Measurements from ENCODE around the gene PTPN9.
"Not testable (repeated sequence)": the region's sequence is repeated elsewhere in the genome, so short reads cannot be mapped to it uniquely, and the experiment has no call there.

Gene PTPN9

DNA sequence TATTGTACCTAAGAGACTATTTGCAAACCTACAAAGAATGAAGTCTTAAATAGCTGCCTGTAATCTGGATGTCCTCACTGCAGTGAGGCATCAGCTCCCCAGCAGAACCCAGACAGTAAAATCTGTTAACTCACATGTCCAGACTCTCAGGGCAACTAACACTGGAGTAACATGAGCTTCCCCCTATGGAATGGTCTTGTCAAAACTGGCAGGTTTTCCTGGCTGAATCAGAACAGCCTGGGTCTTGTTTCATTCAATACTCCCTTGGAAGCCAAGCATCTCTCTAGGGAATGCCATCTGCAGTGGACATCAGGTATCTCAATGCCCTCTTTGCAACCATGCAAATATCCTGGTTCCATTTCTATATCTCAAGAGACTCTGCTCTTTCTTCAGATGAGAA lies 24.4 kb downstream of the PTPN9 start:
- Histone ChIP-seq H3K27me3 (replicated peaks; ENCODE audit: control insufficient read depth, insufficient read depth, low read length) (no peaks in the 10 kb centered on the region), H3K36me3 (ENCODE audit: control insufficient read depth, insufficient read depth, low read length) (no peaks in the 10 kb centered on the region; the same call in 1 of the 2 replicates), H3K4me3 (replicated peaks; ENCODE audit: low read depth, low read length) (no peak overlapping the region)
- TF ChIP-seq, protein P1, sequence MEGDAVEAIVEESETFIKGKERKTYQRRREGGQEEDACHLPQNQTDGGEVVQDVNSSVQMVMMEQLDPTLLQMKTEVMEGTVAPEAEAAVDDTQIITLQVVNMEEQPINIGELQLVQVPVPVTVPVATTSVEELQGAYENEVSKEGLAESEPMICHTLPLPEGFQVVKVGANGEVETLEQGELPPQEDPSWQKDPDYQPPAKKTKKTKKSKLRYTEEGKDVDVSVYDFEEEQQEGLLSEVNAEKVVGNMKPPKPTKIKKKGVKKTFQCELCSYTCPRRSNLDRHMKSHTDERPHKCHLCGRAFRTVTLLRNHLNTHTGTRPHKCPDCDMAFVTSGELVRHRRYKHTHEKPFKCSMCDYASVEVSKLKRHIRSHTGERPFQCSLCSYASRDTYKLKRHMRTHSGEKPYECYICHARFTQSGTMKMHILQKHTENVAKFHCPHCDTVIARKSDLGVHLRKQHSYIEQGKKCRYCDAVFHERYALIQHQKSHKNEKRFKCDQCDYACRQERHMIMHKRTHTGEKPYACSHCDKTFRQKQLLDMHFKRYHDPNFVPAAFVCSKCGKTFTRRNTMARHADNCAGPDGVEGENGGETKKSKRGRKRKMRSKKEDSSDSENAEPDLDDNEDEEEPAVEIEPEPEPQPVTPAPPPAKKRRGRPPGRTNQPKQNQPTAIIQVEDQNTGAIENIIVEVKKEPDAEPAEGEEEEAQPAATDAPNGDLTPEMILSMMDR (IDR thresholded peaks at IDR 0.05; ENCODE audit: insufficient read depth, low read length, poor library complexity, severe bottlenecking) = no peak
- no peak for DNase-seq (ENCODE audit: extremely low read depth, insufficient read length)

DNA sequence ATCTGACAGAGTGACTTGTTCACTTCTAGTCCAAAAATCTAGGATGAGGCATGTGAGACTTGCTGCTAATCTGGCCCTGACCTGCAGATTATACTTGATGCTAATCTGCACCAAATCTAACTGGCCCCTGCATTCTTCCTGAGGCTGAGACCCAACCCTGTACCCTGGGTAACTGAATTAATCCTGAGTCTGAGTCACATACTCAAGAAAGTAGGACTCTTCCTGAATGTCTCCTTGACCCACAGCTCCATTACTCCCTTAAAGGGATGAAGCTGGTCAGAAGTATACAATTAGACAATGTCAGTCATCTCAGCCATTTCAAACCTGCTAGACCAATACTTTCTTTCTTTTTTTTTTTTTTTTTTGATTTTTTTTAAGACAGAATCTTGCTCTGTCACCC lies 25.5 kb downstream of the PTPN9 start:
- Histone ChIP-seq H3K36me3 (ENCODE audit: control insufficient read depth, insufficient read depth, low read length) (no peaks in the 10 kb centered on the region), H3K27me3 (replicated peaks; ENCODE audit: control insufficient read depth, insufficient read depth, low read length) (no peaks in the 10 kb centered on the region)
- TF ChIP-seq, protein P1 (IDR thresholded peaks at IDR 0.05; ENCODE audit: insufficient read depth, low read length, poor library complexity, severe bottlenecking) = no peak

DNA sequence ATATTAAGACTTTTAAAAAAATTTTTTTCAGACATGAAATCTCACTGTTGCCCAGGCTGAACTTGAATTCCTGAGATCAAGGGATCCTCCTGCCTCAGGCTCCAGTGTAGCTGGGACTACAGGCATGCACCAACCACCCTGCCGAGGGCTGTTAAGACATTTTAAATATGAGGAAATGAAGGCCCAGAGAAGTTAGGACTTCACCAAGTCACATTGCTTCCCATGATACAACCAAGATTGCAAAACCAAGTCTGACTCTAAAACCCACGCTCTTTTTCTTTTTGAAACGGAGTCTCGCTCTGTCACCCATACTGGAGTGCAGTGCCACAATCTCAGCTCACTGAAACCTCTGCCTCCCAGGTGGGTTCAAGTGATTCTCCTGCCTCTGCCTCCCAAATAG lies 28.0 kb downstream of the PTPN9 start:
- TF ChIP-seq, protein P1 (IDR thresholded peaks at IDR 0.05; ENCODE audit: insufficient read depth, low read length, poor library complexity, severe bottlenecking) = no peak
- no peak for DNase-seq (ENCODE audit: extremely low read depth, insufficient read length)
- Histone ChIP-seq H3K36me3 (ENCODE audit: control insufficient read depth, insufficient read depth, low read length) (no peaks in the 10 kb centered on the region), H3K27me3 (replicated peaks; ENCODE audit: control insufficient read depth, insufficient read depth, low read length) (no peaks in the 10 kb centered on the region), H3K4me3 (replicated peaks; ENCODE audit: low read depth, low read length) (no peak overlapping the region)

More for the DNA sequence above, 25.5 kb downstream of the PTPN9 start:
- no peak overlapping the region for H3K4me3 ChIP-seq (replicated peaks; ENCODE audit: low read depth, low read length)
- no peak for DNase-seq (ENCODE audit: extremely low read depth, insufficient read length)

DNA sequence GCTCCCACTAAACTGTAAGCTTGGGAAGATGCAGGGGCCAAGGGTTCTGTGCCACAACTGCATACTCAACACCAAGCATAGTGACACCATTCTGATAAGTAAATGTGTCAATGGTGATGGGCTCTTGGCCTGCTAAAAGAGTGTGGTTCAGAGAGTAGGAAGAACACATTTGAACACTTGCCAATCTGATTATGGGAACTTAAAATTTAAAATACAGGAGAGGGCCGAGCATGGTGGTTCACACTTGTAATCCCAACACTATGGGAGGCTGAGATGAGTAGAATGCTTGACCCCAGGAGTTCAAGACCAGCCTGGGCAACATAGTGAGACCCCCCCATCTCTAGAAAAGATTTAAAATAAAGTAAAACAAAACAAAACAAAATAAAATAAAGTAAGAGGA lies 34.1 kb downstream of the PTPN9 start:
- no peak overlapping the region for H3K4me3 ChIP-seq (replicated peaks; ENCODE audit: low read depth, low read length)
- no peaks in the 10 kb centered on the region for H3K36me3 ChIP-seq (ENCODE audit: control insufficient read depth, insufficient read depth, low read length)
- TF ChIP-seq, protein P1 (IDR thresholded peaks at IDR 0.05; ENCODE audit: insufficient read depth, low read length, poor library complexity, severe bottlenecking) = no peak
- no peak for DNase-seq (ENCODE audit: extremely low read depth, insufficient read length)
- no peaks in the 10 kb centered on the region for H3K27me3 ChIP-seq (replicated peaks; ENCODE audit: control insufficient read depth, insufficient read depth, low read length)

DNA sequence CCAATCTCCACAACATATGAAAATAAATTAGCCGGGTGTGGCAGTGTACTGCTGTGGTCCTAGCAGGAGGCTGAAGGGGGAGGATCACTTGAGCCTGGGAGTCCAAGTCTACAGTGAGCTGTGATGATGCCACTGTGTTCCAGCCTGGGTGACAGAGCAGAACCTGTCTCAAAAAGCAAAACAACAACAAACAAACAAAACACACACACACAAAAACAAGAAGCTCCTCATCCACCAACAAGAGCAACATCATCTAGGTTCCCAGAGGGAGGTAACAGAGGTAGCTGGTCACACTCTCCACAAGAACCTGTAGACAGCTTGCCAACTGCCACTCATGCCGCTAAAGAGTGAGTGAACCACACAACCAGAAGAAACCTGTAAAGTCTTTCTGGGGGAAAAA lies 34.8 kb downstream of the PTPN9 start:
- no peak overlapping the region for H3K4me3 ChIP-seq (replicated peaks; ENCODE audit: low read depth, low read length)
- no peaks in the 10 kb centered on the region for H3K27me3 ChIP-seq (replicated peaks; ENCODE audit: control insufficient read depth, insufficient read depth, low read length)
- TF ChIP-seq, protein P1 (IDR thresholded peaks at IDR 0.05; ENCODE audit: insufficient read depth, low read length, poor library complexity, severe bottlenecking) = no peak
- H3K36me3 ChIP-seq (ENCODE audit: control insufficient read depth, insufficient read depth, low read length) = no peaks in the 10 kb centered on the region
- no peak for DNase-seq (ENCODE audit: extremely low read depth, insufficient read length)

DNA sequence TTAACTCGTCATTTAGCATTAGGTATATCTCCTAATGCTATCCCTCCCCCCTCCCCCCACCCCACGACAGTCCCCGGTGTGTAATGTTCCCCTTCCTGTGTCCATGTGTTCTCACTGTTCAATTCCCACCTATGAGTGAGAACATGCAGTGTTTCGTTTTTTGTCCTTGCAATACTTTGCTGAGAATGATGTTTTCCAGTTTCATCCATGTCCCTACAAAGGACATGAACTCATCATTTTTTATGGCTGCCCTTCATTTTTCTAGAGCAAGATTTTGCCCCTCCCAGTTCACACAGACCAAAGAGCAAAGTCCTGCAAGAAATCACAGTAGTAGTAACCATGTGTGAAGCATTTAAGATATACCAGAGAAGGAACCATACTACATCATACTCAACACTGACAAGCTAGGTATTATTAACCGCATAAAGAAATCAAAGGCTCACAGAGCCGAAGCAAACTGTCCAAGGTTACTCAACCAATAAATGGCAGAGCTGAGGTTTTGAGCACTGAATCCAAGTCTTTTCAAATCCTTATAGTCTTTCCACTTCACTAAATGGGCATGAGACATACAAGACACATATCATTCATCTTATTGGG lies 36.1 kb downstream of the PTPN9 start:
- H3K4me3 ChIP-seq (replicated peaks; ENCODE audit: low read depth, low read length); H3K27me3 ChIP-seq (replicated peaks; ENCODE audit: control insufficient read depth, insufficient read depth, low read length); DNase-seq (ENCODE audit: extremely low read depth, insufficient read length); H3K36me3 ChIP-seq (ENCODE audit: control insufficient read depth, insufficient read depth, low read length): not testable (repeated sequence)
